ENCODE measurements around the gene FOXD4.
"Not testable (repeated sequence)": the region's sequence is repeated elsewhere in the genome, so short reads cannot be mapped to it uniquely, and the experiment has no call there.

Gene FOXD4

DNA sequence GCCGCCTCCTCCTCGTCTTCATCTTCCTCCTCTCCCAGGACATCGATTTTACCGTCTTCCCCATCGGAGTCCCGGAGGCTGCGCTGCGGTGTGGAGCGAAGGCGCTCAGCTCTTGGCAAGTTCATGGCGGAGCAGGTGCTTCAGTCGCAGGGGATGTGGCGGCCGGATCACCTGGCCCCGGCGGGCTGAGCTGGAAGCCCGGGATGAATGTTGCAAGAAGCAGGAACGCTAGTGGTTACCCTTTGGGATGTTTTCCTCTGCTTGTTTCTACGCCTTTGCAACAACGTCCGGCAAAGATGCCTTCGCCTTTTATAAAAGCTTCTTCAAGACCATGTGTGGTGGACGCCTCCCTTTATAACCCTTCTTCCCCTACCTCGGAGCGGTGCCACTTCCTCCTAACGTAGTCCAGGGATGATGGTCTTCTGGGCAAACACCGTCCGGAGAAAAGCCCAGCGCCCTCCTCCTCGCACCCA lies at the start of gene FOXD4:
Gene FOXD4 (minus strand): TSS at position 423 of the 473 bp plus-strand sequence. CDS start 298 bp downstream, at position 125.
- DNase-seq, result not testable (repeated sequence)

DNA sequence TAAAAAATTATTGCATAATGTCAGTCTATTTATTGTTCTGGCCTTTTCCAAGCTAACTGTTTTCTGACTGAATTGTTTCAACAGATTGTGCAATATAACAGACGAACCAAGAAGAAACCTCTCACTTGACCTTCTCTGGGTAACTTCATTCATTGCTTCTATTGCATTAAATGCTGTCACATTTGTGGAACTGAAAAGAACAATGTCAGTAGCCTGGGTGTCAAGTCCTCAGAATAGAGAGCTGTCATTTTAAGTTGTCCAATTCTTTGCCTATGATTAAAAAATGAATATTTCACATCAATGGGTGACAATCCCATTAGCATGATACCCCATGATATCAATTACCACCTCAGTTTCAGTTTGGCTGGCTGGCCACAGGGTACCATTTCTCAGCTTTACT lies 41.7 kb upstream of the FOXD4 start:
- not testable (repeated sequence) for DNase-seq

DNA sequence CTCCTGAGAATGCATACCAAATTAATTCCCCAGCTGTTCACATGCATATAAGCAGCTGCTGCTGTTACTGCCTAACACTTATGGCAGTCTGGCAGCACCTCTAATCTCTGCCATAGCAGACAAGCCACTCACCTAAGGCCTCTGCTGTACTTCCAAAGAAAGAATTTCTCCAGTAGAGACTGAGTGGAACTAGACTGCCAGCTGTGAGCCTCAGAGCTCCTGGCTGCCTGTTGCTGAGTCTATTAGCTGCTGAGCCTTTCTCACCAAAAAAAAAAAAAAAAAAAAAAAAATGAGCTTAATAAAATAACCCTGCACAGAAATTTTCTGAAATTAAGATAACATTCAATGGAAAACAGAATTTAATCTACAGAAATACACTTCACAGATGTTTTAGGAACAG lies 33.0 kb upstream of the FOXD4 start:
- not testable (repeated sequence) for DNase-seq

DNA sequence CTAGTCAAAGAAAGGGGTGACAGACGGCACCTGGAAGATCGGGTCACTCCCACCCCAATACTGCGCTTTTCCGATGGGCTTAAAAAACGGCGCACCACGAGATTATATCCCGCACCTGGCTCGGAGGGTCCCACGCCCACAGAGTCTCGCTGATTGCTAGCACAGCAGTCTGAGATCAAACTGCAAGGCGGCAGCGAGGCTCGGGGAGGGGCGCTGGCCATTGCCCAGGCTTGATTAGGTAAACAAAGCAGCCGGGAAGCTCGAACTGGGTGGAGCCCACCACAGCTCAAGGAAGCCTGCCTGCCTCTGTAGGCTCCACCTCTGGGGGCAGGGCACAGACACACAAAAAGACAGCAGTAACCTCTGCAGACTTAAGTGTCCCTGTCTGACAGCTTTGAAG lies 21.7 kb upstream of the FOXD4 start:
- not testable (repeated sequence) for DNase-seq

DNA sequence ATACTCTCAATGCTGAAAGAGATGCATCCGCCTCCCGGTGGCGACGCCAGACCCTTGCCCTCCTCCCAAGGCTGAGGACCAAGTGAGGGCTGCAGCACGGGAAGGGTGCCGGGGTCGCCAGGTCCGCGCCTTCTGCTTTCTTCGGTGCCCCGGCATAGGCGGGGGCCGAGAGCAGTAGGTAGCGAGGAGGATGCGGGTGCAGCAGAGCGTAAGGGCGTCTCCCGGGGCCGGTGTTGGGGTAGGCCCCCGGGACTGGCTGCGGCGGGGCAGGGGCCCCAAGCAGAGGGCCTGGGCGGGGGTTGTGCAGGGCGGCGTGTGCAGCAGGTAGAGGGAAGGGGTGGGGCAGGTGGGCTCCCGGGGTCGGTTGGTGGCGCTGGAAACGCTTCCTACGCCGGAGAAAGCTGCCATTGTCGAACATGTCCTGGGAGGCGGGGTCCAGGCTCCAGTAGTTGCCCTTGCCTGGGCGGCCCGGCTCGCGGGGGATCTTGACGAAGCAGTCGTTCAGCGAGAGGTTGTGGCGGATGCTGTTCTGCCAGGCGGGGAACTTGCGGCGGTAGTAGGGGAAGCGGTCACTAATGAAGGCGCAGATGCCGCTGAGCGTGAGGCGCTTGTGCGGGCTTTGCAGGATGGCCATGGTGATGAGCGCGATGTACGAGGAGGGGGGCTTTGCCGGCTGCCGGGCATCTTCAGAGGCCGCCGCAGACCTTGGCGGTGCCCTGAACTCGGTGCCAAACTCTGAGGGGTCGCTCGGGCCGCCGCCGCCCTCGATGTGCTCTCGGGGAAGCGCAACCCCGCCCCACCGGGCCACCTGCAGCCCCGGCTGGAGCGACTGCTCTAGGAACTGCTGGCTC lies 848 bp downstream of the FOXD4 start:
- not testable (repeated sequence) for DNase-seq

DNA sequence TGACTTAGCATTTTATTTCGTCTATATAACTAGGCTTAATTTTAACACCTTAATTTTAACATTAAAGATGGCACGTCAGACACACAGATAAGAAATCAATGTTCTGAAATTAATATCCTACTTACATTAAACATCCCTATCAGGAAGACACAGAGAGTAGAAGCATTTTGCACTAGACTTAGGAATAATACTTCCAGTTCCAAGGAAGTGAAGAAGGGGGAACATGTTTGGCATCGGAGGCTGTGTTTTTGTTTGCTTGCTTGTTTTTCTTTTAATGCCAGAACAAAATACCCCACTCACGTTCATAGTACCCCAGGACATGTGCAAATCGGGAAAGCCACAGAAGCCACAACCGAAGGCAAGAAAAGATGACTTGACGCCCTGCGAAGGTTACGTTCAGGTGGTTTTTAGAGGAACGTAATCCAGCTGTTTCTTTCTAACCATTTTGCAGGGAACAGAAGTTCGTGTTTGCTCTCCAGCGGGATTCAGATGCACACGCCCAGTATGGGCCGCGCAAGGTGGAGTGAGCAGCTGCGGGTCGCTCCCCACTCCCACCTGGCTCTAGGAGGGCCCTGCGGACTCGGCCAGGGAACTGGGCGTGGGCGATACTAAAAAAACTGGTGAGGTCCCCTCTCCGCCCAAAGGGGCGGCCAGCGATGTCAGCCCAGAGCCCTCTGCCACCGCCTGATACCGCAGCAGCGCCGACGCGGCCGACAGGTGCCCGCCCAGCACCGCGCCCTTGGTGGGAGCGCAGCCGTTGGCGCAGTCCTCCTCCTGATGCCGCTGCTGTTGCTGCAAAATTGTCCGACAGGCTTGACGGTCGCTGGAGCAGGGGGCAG lies 1.8 kb downstream of the FOXD4 start:
- DNase-seq, result not testable (repeated sequence)

DNA sequence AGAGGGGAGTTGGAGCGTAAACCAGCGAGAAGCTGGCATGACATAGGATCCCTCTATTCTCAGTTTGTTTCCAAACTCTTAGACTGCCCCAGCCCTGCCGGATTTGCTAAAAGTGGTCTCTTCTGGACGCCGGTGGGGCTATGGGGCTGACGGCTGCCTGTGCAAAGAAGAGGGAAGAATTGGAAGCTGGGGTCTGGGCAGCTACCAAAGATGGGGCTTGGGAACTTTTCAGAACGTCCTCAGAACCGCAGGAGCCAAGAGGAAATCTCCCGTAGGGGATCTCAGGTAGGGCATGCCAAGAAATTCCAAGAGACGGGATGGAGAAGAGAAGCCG lies 3.1 kb downstream of the FOXD4 start:
- DNase-seq, result not testable (repeated sequence)

DNA sequence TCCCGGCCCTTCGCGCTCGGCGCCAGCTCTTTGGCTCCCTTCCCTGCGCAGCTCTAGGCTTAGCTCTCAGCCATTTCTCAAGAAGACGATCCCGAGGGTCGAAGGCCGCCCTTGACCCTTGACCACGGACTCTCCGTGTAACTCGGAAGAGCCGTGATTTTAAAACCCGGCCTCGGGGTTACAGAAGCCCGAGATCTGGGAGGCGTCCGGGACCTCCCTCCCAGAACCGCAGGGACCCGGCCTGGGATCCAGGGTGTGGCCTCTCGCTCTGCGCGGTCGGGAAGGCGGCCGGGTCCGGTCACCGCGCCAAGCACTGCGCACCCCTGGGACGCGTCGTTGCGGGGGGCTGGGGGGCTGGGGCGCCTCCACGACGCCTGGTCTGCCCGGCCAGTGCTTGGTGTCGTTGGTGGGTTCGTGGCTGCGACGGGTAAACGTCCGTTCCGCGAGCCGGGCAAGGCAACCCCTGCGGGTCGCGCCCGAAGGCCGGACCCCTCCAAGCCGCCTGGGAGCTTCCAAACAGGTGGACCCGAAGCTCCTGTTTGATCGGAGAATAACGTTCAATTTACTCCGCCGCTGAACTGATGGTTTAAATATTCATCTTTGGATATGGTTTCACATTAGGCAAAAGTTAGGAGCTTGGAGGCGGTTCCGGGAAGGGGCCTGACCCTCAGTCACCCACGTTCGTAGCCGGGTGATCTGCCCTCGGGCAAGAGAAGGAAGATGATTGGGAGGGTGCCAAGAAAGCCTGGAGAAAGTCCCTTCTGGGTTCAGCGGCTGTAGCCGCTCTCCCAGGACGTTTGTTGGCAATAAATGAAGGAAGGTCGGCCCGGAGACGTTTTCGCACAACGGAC lies 3.7 kb downstream of the FOXD4 start:
- not testable (repeated sequence) for DNase-seq

DNA sequence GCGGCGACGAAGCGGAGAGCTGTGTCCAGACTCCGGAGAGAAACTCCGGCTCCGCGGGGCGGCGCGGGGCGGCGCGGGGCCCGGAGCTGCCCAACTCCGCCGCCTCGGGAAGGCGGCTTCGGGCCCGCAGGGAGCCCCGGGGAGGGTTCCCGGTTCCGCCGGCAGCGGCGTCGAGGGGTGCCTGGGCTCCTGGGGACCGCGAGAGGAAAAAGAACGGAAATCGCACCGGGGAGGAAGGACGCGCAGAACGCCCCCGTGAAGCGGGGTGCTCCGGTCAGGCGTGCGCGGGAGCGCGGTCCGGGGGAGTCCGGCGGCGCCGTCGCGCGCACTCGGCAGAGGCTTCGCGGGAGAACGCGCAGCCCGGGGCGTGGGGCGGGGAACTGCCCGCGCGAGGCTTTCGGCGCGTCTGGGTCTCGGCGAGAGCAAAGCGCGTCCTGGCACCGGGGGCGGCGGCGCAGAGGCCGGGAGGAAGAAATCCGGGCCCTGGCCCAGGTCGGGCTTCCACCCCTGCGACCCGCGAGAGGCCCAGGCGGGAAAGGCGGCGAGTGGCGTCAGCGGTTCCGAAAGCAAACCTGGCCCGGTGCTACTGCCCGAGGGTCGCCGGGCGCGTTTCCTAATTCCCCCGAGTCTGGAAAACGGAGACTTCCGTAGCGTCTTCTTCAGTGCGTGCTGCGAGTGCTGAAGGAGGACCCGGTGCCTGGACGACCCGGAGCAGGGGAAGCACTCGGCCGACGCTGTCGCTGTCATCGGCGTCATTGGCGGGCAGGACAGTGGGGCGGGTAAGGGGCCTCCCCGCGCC lies 4.5 kb downstream of the FOXD4 start:
- DNase-seq, result not testable (repeated sequence)

DNA sequence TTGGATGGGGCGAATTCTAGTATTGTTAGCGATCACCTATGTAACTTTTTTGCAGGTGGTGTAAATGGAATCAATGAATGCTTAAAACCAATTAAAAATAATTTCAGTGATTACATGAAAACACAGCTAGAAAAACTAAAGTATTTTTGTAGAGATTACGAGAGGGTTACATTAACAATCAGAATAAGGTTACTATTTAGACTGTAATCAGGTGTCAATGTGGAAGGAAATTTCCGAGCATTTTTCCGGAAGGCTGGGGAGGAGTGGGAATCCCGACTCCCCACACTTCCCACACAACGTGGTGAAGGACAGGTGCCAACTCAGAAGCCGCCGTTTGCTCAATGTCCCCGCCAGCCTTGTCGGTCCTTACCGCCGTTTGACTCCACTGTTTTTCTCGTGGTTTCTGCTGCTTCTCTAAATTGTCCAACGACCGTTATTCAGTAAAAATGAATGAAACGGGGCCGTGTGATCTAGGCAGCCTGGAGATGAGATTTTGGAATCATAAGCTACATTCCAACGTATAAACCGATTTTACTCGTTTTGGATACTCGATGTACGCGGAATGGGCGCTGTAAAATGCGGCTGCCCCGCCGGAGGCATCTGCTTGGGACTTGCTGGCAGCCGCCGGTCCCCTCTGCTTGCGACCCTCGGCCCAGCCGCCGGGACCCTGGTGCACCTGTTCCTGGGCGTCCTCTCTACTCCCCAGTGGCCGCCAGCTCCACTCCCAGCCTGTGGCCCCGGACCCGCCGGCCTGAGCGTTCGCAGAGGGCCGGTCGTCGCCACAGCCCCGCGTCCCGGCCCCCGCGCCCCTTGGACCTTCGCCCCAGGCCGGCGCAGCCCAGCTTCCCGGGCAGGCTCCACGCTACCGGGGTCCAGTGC lies 5.4 kb downstream of the FOXD4 start:
- DNase-seq, result not testable (repeated sequence)

DNA sequence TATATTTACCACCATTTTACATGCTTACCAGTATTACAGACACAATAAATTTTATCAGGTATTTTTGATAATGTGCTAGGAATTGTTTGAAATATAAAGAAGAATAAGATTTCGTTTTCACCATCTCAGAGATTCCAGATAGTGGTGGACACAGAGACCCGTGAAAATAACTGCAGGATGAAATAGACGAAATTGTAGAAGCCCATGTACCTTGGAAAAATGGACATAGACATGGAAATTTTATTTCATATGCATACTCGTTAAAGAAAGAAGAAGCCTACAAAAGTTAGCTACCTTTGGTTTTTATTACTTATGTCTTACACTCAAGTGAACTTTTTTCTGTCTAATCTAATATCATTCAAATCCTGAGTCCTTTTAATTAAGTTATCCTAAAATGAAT lies 7.5 kb downstream of the FOXD4 start:
- not testable (repeated sequence) for DNase-seq

DNA sequence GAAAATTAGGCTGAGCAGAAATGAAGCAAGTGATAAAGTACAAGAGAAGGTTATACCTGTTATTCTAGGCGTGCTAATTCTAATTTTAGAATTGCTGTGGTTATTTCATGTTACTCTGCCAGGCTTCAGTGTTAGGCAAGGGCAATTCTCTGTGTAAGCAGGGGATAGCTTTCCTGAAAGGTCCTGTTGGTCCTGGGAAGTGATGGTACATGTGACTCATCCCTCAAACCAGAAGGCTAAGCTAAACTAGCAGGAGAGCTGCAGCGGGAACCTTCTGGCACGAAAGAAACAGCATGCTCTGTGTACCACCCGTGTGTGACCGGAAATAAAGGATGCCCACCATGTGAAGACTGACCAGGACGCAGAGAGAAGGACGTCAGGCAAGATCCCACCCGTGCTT lies 8.7 kb downstream of the FOXD4 start:
- DNase-seq, result not testable (repeated sequence)

DNA sequence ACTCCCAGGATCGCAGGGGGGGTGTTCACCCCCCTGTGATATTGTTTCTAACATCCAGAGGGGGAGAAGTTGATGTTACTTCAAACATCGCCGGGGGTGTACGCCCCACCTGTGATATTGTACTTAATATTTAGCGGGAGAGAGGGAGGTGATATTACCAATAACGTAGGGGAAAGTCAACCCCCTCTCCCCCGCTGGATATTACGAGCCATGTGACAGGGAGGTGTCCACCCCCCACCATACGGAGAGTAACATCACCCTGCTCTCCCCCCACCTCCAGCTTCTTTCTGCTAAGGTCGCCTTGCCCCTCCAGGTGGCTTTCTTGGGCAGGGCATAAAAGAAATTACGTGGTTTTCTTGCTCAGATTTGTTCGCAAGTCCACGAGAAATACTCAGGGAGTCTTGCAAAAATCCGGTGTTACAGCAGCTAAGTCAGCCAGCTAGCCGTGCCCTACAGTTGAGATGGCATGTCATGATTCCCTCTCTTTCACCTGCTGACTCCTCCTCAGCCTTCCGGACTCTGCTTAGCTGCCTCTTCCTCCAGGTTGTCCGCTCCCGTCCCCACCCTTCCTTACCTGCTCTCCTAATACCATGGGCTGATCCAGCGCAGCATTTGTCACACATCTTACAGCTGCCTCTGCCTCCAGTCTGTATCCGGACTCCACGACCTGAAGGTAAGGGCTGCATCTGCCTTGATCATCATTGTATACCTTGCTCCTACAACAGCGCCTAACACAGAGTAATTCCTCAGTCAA lies 9.3 kb downstream of the FOXD4 start:
- DNase-seq, result not testable (repeated sequence)

DNA sequence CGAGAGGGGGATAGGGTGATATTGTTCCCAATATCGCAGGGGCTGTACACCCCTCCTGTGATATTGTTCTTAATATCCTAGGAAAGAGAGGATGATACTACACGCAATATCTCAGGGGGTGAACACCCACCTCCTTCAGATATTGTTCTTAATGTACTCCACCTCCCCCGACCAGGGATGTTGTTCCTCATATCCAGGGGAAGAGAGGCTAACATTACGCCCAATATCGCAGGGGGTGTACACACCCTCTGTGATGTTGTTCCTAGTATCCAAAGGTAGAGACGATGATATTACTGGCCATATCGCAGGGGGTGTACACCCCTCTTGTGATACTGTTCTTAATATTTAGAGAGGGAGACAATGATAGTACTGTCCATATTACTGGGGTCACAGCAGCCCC lies 12.2 kb downstream of the FOXD4 start:
- not testable (repeated sequence) for DNase-seq

DNA sequence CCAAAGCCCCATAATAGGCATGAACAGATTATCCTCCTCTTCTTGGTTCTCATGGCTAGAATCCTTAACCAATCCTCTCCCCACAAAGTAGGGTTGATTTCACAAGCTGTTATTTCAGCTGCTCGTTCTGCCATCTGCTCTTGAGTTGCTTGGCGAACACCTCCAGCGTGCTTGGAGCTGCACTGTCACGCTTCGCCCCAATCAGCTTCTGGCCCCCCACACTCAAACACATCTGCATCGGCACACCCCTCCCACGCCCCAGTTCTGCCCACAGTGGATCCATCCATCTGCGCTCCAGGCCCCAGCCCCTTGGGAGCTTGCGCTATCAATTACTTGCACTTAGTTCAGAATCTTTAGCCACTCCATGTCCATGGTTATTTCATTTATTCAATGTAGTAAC lies 17.8 kb downstream of the FOXD4 start:
- DNase-seq, result not testable (repeated sequence)

DNA sequence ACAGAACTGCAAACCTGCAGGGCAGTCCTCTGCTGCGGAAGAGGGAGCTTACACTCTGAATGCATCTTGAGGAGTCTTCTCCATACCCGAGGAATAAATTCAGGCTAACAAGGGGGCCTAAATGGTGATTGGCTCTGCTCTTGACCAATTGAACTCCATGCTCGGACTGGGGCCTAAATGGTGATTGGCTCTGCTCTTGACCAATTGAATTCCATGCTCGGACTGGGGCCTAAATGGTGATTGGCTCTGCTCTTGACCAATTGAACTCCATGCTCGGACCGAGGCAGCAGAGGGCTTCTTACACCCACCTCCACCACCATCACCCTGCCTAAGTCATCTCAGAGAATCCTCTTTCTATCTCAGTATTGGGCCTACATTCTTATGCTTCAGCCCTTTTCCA lies 18.4 kb downstream of the FOXD4 start:
- DNase-seq, result not testable (repeated sequence)

DNA sequence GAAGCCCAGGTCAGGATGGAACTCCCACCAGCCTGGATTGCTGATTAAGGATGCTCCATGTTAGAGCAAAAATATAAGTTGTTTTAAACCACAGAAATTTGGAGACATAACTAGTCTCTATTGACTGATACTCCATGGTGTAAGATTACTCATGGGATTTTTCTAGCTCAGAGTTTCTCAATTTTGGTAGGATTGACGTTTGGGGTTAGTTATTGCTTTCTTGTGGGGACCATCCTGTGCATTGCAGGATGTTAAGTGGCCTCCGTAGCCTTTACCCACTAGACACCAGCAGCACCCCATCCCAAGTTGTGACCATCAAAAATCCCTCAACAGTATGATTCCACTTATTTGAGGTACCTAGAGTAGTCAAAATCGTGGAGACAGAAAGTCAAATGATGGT lies 19.4 kb downstream of the FOXD4 start:
- not testable (repeated sequence) for DNase-seq

DNA sequence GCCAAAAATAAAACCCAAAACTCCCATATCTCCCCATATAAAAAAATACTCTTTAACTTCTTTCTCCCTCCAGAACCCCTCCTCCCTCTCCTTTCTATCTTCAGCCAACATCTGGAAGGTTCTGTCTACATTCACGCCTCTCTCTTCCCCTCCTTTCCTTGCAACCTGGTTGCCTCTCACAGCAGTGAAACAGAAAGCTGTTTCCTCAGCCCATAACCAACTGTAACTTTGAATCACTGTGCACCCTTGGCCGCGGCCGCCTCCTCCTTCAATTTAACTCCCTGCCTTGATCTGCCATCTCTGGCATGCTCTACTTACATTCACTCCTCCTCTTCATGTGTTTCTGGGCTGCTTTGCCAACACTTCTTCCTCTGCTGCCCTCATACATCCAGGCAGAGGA lies 23.2 kb downstream of the FOXD4 start:
- DNase-seq, result not testable (repeated sequence)

DNA sequence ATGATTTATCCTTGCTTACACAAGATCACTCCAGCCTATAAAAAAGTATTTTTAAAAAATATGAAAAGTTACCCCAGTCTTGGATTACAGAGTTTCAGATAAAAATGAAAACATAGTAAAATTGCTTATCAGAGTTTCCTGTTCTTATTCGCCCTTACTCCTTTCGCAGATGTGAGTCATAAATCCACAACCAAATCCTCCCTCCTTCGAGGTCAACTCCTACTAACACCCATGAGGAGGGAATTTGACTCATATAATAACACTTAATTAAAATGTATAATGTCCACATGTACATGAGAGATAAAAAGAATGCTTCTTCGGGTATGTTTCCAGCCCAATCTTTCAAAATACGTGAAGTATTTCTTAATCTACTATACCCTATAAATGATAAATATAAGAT lies 23.9 kb downstream of the FOXD4 start:
- not testable (repeated sequence) for DNase-seq

DNA sequence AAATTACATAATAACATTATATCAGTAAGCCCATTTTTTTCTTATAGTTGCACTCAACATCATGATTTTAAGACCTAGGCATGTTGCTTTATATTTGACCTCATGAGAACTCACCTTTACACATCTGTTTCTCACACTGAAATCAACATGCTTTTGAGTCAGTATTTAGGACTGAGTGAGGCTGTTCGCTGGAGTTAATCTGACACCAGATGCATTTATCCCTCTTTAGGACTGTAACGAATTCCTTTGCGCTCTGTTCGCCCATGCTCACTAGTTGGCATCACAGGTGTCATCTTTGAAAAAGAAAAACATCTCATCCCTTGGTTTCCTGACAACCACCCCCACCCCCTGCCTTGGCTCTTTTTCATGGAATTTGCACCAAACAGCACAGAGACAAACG lies 24.3 kb downstream of the FOXD4 start:
- not testable (repeated sequence) for DNase-seq

Data from SHP77 (cell line).